GM21825 (cell line): ENCODE data around the gene CCSER1.
"Not testable (repeated sequence)": the region's sequence is repeated elsewhere in the genome, so short reads cannot be mapped to it uniquely, and the experiment has no call there.

ENCODE experiments used
- ATAC-seq: cut with Tn5 transposase; IDR thresholded peaks from one replicate; pipeline ENCODE4 v1.9.1; 2021; ENCODE audit warnings: mild to moderate bottlenecking, moderate library complexity; ENCODE audit not compliant: unreplicated experiment

The CCSER1 gene

GRCh38 chr4:90889171-90889570 lies 762.0 kb downstream of the CCSER1 start:
- no peak for ATAC-seq

GRCh38 chr4:90903413-90903812 lies 776.2 kb downstream of the CCSER1 start:
- ATAC-seq: not testable (repeated sequence)

- no peak for ATAC-seq
Observed at GRCh38 chr4:90904021-90904420, 776.8 kb downstream of the CCSER1 start.

GRCh38 chr4:90906239-90906638 lies 779.0 kb downstream of the CCSER1 start:
- ATAC-seq: no peak

GRCh38 chr4:90911724-90912434 lies 784.7 kb downstream of the CCSER1 start:
- not testable (repeated sequence) for ATAC-seq

- no peak for ATAC-seq
Observed at GRCh38 chr4:90922174-90922573, 795.0 kb downstream of the CCSER1 start.

GRCh38 chr4:90926957-90927356 lies 799.8 kb downstream of the CCSER1 start:
- no peak for ATAC-seq

GRCh38 chr4:90943311-90943710 lies 816.1 kb downstream of the CCSER1 start:
- ATAC-seq: no peak

- no peak for ATAC-seq
Observed at GRCh38 chr4:90946945-90947344, 819.8 kb downstream of the CCSER1 start.

GRCh38 chr4:90950385-90950841 lies 823.2 kb downstream of the CCSER1 start:
- no peak for ATAC-seq

- no peak for ATAC-seq
Observed at GRCh38 chr4:90951037-90951436, 823.8 kb downstream of the CCSER1 start.

GRCh38 chr4:90958256-90958895 lies 831.2 kb downstream of the CCSER1 start:
- ATAC-seq: no peak

- no peak for ATAC-seq
Observed at GRCh38 chr4:90960433-90960832, 833.2 kb downstream of the CCSER1 start.

GRCh38 chr4:90960840-90961239 lies 833.6 kb downstream of the CCSER1 start:
- ATAC-seq: no peak

GRCh38 chr4:90970021-90970420 lies 842.8 kb downstream of the CCSER1 start:
- no peak for ATAC-seq

GRCh38 chr4:90977726-90978125 lies 850.5 kb downstream of the CCSER1 start:
- ATAC-seq: no peak

- no peak for ATAC-seq
Observed at GRCh38 chr4:90979556-90979955, 852.4 kb downstream of the CCSER1 start.

GRCh38 chr4:90982813-90983212 lies 855.6 kb downstream of the CCSER1 start:
- no peak for ATAC-seq

- ATAC-seq: no peak
Observed at GRCh38 chr4:90990284-90990683, 863.1 kb downstream of the CCSER1 start.

- no peak for ATAC-seq
Observed at GRCh38 chr4:90992213-90992612, 865.0 kb downstream of the CCSER1 start.

GRCh38 chr4:90994851-90995574 lies 867.8 kb downstream of the CCSER1 start:
- ATAC-seq: no peak

GRCh38 chr4:90995996-90996395 lies 868.8 kb downstream of the CCSER1 start:
- no peak for ATAC-seq
